Memory B cell (primary cell): ENCODE measurements around the gene SIGLEC10.
A peak's percentile ranks its signal among the peaks of the same experiment; 100 is the strongest.
"Not testable (repeated sequence)": the region's sequence is repeated elsewhere in the genome, so short reads cannot be mapped to it uniquely, and the experiment has no call there.

Experiments used
- ATAC-seq: fragments of 150-1000 bp; cut with Tn5 transposase; 2 replicates; pipeline ENCODE4 v1.10.0; 2021; ENCODE audit warnings: low read depth, mild to moderate bottlenecking, moderate library complexity
- DNase-seq, 2 donors: peaks; one replicate each; pipeline ENCODE4 v3.0.0; 2022; ENCODE audit warnings: low spot score in 2 of 2
- H3K27ac Mint-ChIP-seq: one replicate; pipeline ENCODE4 v1.8.0; 2022; ENCODE audit warnings: mild to moderate bottlenecking, moderate library complexity, mixed read lengths
- H3K27me3 Mint-ChIP-seq: one replicate; pipeline ENCODE4 v1.8.0; 2022; ENCODE audit warnings: mixed read lengths
- H3K36me3 Mint-ChIP-seq: one replicate; pipeline ENCODE4 v1.8.0; 2022; ENCODE audit warnings: mild to moderate bottlenecking, mixed read lengths
- H3K4me1 Mint-ChIP-seq: one replicate; pipeline ENCODE4 v1.8.0; 2022; ENCODE audit warnings: mixed read lengths
- H3K4me3 Mint-ChIP-seq: one replicate; pipeline ENCODE4 v1.8.0; 2022; ENCODE audit warnings: mild to moderate bottlenecking, moderate library complexity, mixed read lengths
- H3K9me3 Mint-ChIP-seq: one replicate; pipeline ENCODE4 v1.8.0; 2022; ENCODE audit warnings: mixed read lengths

Gene SIGLEC10

GRCh38 chr19:51417107-51417809, at the start of gene SIGLEC10:
Gene SIGLEC10 (minus strand): TSS chr19:51417642. CDS start chr19:51417581, 61 bp downstream.
- peak; percentile 71 to 77 for DNase-seq
- H3K27me3 Mint-ChIP-seq: no peaks in the 10 kb centered on the region
- peak; percentile 94 for ATAC-seq
- peak within 1 kb of the TSS; percentile 95 for H3K4me3 Mint-ChIP-seq
- no peaks in the 10 kb centered on the region for H3K9me3 Mint-ChIP-seq
- peaks cover 21% of the 10 kb centered on the region for H3K4me1 Mint-ChIP-seq
- H3K36me3 Mint-ChIP-seq: peaks cover 16% of the 10 kb centered on the region
- peak within 1 kb of the TSS; percentile 91 for H3K27ac Mint-ChIP-seq

- Mint-ChIP-seq H3K27ac (no peak overlapping the region), H3K27me3 (peaks cover 7% of the 10 kb centered on the region), H3K4me3 (no peak overlapping the region), H3K36me3 (no peaks in the 10 kb centered on the region), H3K4me1 (no peaks in the 10 kb centered on the region), H3K9me3 (no peaks in the 10 kb centered on the region)
- ATAC-seq (no peak), DNase-seq (no peak)
Observed at GRCh38 chr19:51466723-51467122, 49.3 kb upstream of the SIGLEC10 start.

- not testable (repeated sequence) for H3K4me3 Mint-ChIP-seq, ATAC-seq, H3K27ac Mint-ChIP-seq, H3K9me3 Mint-ChIP-seq, H3K4me1 Mint-ChIP-seq, DNase-seq, H3K36me3 Mint-ChIP-seq
- H3K27me3 Mint-ChIP-seq: peaks cover 13% of the 10 kb centered on the region
Observed at GRCh38 chr19:51463976-51464581, 46.6 kb upstream of the SIGLEC10 start.

GRCh38 chr19:51462681-51463080, 45.2 kb upstream of the SIGLEC10 start:
- no peak for DNase-seq
- Mint-ChIP-seq H3K4me3 (no peak overlapping the region), H3K27me3 (peaks cover 19% of the 10 kb centered on the region), H3K36me3 (no peaks in the 10 kb centered on the region), H3K4me1 (no peaks in the 10 kb centered on the region), H3K9me3 (no peaks in the 10 kb centered on the region), H3K27ac (no peak overlapping the region)
- ATAC-seq: no peak

- Mint-ChIP-seq H3K9me3 (no peaks in the 10 kb centered on the region), H3K27me3 (peaks cover 19% of the 10 kb centered on the region), H3K36me3 (no peaks in the 10 kb centered on the region), H3K4me1 (no peaks in the 10 kb centered on the region), H3K4me3 (no peak overlapping the region), H3K27ac (no peak overlapping the region)
- no peak for ATAC-seq
- DNase-seq: no peak
Observed at GRCh38 chr19:51462276-51462675, 44.8 kb upstream of the SIGLEC10 start.

GRCh38 chr19:51461723-51462161, 44.3 kb upstream of the SIGLEC10 start:
- H3K27me3 Mint-ChIP-seq: peaks cover 20% of the 10 kb centered on the region

GRCh38 chr19:51460164-51460992, 42.9 kb upstream of the SIGLEC10 start:
- H3K27me3 Mint-ChIP-seq: peaks cover 23% of the 10 kb centered on the region
- H3K4me3 Mint-ChIP-seq: peak overlapping the region; percentile 8
- no peaks in the 10 kb centered on the region for H3K36me3 Mint-ChIP-seq
- ATAC-seq (no peak), DNase-seq (no peak)
- no peak overlapping the region for H3K27ac Mint-ChIP-seq
- no peaks in the 10 kb centered on the region for H3K4me1 Mint-ChIP-seq
- no peaks in the 10 kb centered on the region for H3K9me3 Mint-ChIP-seq

More at GRCh38 chr19:51461723-51462161, 44.3 kb upstream of the SIGLEC10 start:
- H3K4me3 Mint-ChIP-seq: no peak overlapping the region
- no peaks in the 10 kb centered on the region for H3K4me1 Mint-ChIP-seq
- no peaks in the 10 kb centered on the region for H3K9me3 Mint-ChIP-seq
- H3K36me3 Mint-ChIP-seq: no peaks in the 10 kb centered on the region
- H3K27ac Mint-ChIP-seq: no peak overlapping the region
- DNase-seq: no peak
- no peak for ATAC-seq

- no peak for ATAC-seq
Observed at GRCh38 chr19:51458899-51459505, 41.6 kb upstream of the SIGLEC10 start.

GRCh38 chr19:51458051-51458645, 40.7 kb upstream of the SIGLEC10 start, which contains the start of gene SIGLEC8:
Gene SIGLEC8 (minus strand): TSS chr19:51458454. CDS start chr19:51458387, 67 bp downstream.
- no peaks in the 10 kb centered on the region for H3K4me1 Mint-ChIP-seq
- DNase-seq (no peak), ATAC-seq (no peak)
- H3K36me3 Mint-ChIP-seq: no peaks in the 10 kb centered on the region
- H3K9me3 Mint-ChIP-seq: no peaks in the 10 kb centered on the region
- peak within 1 kb of the TSS; percentile 21 for H3K27ac Mint-ChIP-seq
- no peak within 1 kb of the TSS for H3K4me3 Mint-ChIP-seq
- H3K27me3 Mint-ChIP-seq: peaks cover 24% of the 10 kb centered on the region

More at GRCh38 chr19:51458899-51459505, 41.6 kb upstream of the SIGLEC10 start:
- peaks cover 20% of the 10 kb centered on the region for H3K27me3 Mint-ChIP-seq
- H3K27ac Mint-ChIP-seq: peak overlapping the region; percentile 21
- no peak for DNase-seq
- H3K4me1 Mint-ChIP-seq: no peaks in the 10 kb centered on the region
- H3K4me3 Mint-ChIP-seq: no peak overlapping the region
- no peaks in the 10 kb centered on the region for H3K9me3 Mint-ChIP-seq
- no peaks in the 10 kb centered on the region for H3K36me3 Mint-ChIP-seq

GRCh38 chr19:51457351-51458013, 40.0 kb upstream of the SIGLEC10 start:
- Mint-ChIP-seq H3K27me3 (peaks cover 24% of the 10 kb centered on the region), H3K4me3 (no peak overlapping the region), H3K9me3 (no peaks in the 10 kb centered on the region), H3K4me1 (no peaks in the 10 kb centered on the region), H3K36me3 (no peaks in the 10 kb centered on the region), H3K27ac (no peak overlapping the region)
- ATAC-seq (no peak), DNase-seq (no peak)

- Mint-ChIP-seq H3K27ac (no peak overlapping the region), H3K4me1 (no peaks in the 10 kb centered on the region), H3K27me3 (peaks cover 28% of the 10 kb centered on the region), H3K9me3 (no peaks in the 10 kb centered on the region), H3K4me3 (no peak overlapping the region), H3K36me3 (no peaks in the 10 kb centered on the region)
- DNase-seq (no peak), ATAC-seq (no peak)
Observed at GRCh38 chr19:51456541-51457290, 39.3 kb upstream of the SIGLEC10 start.

GRCh38 chr19:51450730-51451307, 33.4 kb upstream of the SIGLEC10 start:
- Mint-ChIP-seq H3K27ac (peak overlapping the region; percentile 41), H3K4me1 (peaks cover 4% of the 10 kb centered on the region), H3K9me3 (peaks cover 7% of the 10 kb centered on the region), H3K4me3 (no peak overlapping the region), H3K27me3 (peaks cover 30% of the 10 kb centered on the region), H3K36me3 (peaks cover 2% of the 10 kb centered on the region)
- ATAC-seq (no peak), DNase-seq (no peak)
